Stimulated activated naive CD8-positive, alpha-beta T cell treated with anti-CD3 and anti-CD28 coated beads, Interleukin-15, Interleukin-2, amounts not matched to agents 100 U/mL and 50 U/mL, for 24 hours (primary cell): ENCODE results near the gene KCNIP2.

Source experiments
- ATAC-seq: fragments of 150-1000 bp; cut with Tn5 transposase; one replicate; pipeline ENCODE4 v1.10.0; 2021
- DNase-seq: peaks from one replicate; pipeline ENCODE4 v3.0.0; 2021

KCNIP2 gene

GRCh38 chr10:101782811-101783735 is 60.5 kb downstream of the KCNIP2 start, which contains the start of gene NPM3:
TSS of gene NPM3 (minus strand) at chr10:101783446. CDS start at chr10:101783390, 56 bp downstream.
- peak; percentile 79 for ATAC-seq
- DNase-seq = peak; percentile 92

- no peak for ATAC-seq
Measured at GRCh38 chr10:101781984-101782810, 61.4 kb downstream of the KCNIP2 start.

GRCh38 chr10:101781655-101781983 is 62.0 kb downstream of the KCNIP2 start:
- ATAC-seq = no peak
- no peak for DNase-seq

More at GRCh38 chr10:101781984-101782810, 61.4 kb downstream of the KCNIP2 start:
- DNase-seq = no peak

- DNase-seq (peak; percentile 81), ATAC-seq (peak; percentile 56)
Measured at GRCh38 chr10:101780818-101781654, 62.6 kb downstream of the KCNIP2 start.

GRCh38 chr10:101780187-101780817 is 63.3 kb downstream of the KCNIP2 start:
- DNase-seq = no peak
- ATAC-seq = no peak

- DNase-seq = peak; percentile 94
- peak; percentile 56 for ATAC-seq
Measured at GRCh38 chr10:101779544-101780186, 63.9 kb downstream of the KCNIP2 start.

GRCh38 chr10:101778781-101779543 is 64.6 kb downstream of the KCNIP2 start:
- ATAC-seq (no peak), DNase-seq (peak; percentile 40)

GRCh38 chr10:101778151-101778780 is 65.3 kb downstream of the KCNIP2 start:
- no peak for ATAC-seq

GRCh38 chr10:101777619-101778145 is 65.9 kb downstream of the KCNIP2 start:
- DNase-seq = no peak

More at GRCh38 chr10:101778151-101778780, 65.3 kb downstream of the KCNIP2 start:
- DNase-seq = no peak

GRCh38 chr10:101776161-101776817 is 67.3 kb downstream of the KCNIP2 start:
- DNase-seq (no peak), ATAC-seq (no peak)

More at GRCh38 chr10:101777619-101778145, 65.9 kb downstream of the KCNIP2 start:
- no peak for ATAC-seq
